HEK293 (cell line): ENCODE data around the gene RSBN1L.

Source experiments
- CTCF ChIA-PET: fragments of 350-600 bp; formaldehyde crosslinking; extraction: SDS; loops from one replicate; lab custom pipeline; 2021; ENCODE audit warnings: antibody characterized with exemption; lab: Yijun Ruan, JAX
- POLR2A ChIA-PET: fragments of 300-600 bp; formaldehyde crosslinking; extraction: SDS; loops from one replicate; lab custom pipeline; 2020; ENCODE audit warnings: antibody characterized with exemption, inconsistent platforms; lab: Yijun Ruan, JAX
- H3K27ac ChIP-seq: fragments of 200-500 bp; sonication (Bioruptor generic); 2 replicates; pipeline ENCODE4 v1.5.1; 2014; ENCODE audit warnings: low read depth, low read length, control low read depth, inconsistent platforms; ENCODE audit errors: extremely low read depth
- H3K36me3 ChIP-seq, 2 experiments: fragments of 200-500 bp in 1 of 2; sonication (Bioruptor generic) in 1 of 2; 1 replicate in 1 of 2; 2 replicates in 1 of 2; pipeline ENCODE4 v1.5.1; 2014 to 2017; ENCODE audit warnings: inconsistent platforms in 2 of 2, low read length in 2 of 2; ENCODE audit not compliant: control insufficient read depth in 2 of 2, insufficient read depth in 1 of 2
- H3K4me1 ChIP-seq: fragments of 200-500 bp; sonication (Bioruptor generic); 2 replicates; pipeline ENCODE4 v1.5.1; 2014; ENCODE audit warnings: mild to moderate bottlenecking, low read length, inconsistent platforms; ENCODE audit not compliant: control insufficient read depth, insufficient read depth
- H3K4me3 ChIP-seq: 2 replicates; pipeline ENCODE4 v1.5.1; 2011; ENCODE audit warnings: low read depth, mild to moderate bottlenecking, control low read depth, low read length, moderate library complexity
- H3K9me3 ChIP-seq: fragments of 200-500 bp; sonication (Bioruptor generic); 2 replicates; pipeline ENCODE4 v1.5.1; 2014; ENCODE audit warnings: low read depth, low read length, inconsistent platforms; ENCODE audit not compliant: control insufficient read depth, insufficient read depth
- BCL6B ChIP-seq: fragments of 450-650 bp; formaldehyde crosslinking; IDR thresholded peaks from 2 replicates; pipeline ENCODE4 v1.5.1; 2017; ENCODE audit warnings: missing biosample characterization, missing genetic modification characterization
- GLIS2 ChIP-seq: fragments of 450-650 bp; formaldehyde crosslinking; IDR thresholded peaks from 2 replicates; pipeline ENCODE4 v1.5.1; 2016; ENCODE audit warnings: missing biosample characterization, missing genetic modification characterization
- OSR2 ChIP-seq: fragments of 450-650 bp; formaldehyde crosslinking; IDR thresholded peaks from 2 replicates; pipeline ENCODE4 v1.5.1; 2016; ENCODE audit warnings: missing biosample characterization, missing genetic modification characterization
- SCRT2 ChIP-seq: fragments of 450-650 bp; formaldehyde crosslinking; IDR thresholded peaks from 2 replicates; pipeline ENCODE4 v1.5.1; 2016; ENCODE audit warnings: missing biosample characterization, missing genetic modification characterization
- TRIM28 ChIP-seq: IDR thresholded peaks from 2 replicates; pipeline ENCODE4 v1.6.1; 2011; ENCODE audit warnings: low read length, control low read depth, borderline replicate concordance
- ZBTB1 ChIP-seq: fragments of 450-650 bp; formaldehyde crosslinking; IDR thresholded peaks from 2 replicates; pipeline ENCODE4 v1.5.1; 2016; ENCODE audit warnings: missing biosample characterization, missing genetic modification characterization
- ZBTB20 ChIP-seq: fragments of 450-650 bp; formaldehyde crosslinking; IDR thresholded peaks from 2 replicates; pipeline ENCODE4 v1.5.1; 2016; ENCODE audit warnings: missing biosample characterization, missing genetic modification characterization
- ZFP41 ChIP-seq: fragments of 450-650 bp; formaldehyde crosslinking; IDR thresholded peaks from 2 replicates; pipeline ENCODE4 v1.5.1; 2016; ENCODE audit warnings: missing biosample characterization, missing genetic modification characterization, borderline replicate concordance
- ZNF184 ChIP-seq: fragments of 450-650 bp; IDR thresholded peaks from 2 replicates; pipeline ENCODE4 v1.5.1; 2018; ENCODE audit warnings: missing biosample characterization, mild to moderate bottlenecking, missing genetic modification characterization
- ZNF248 ChIP-seq: fragments of 450-650 bp; formaldehyde crosslinking; IDR thresholded peaks from 2 replicates; pipeline ENCODE4 v1.5.1; 2017; ENCODE audit warnings: missing biosample characterization, missing genetic modification characterization
- ZNF280C ChIP-seq: fragments of 450-650 bp; formaldehyde crosslinking; IDR thresholded peaks from 2 replicates; pipeline ENCODE4 v1.5.1; 2016; ENCODE audit warnings: missing biosample characterization, missing genetic modification characterization
- ZNF426 ChIP-seq: fragments of 450-650 bp; formaldehyde crosslinking; IDR thresholded peaks from 2 replicates; pipeline ENCODE4 v1.5.1; 2017; ENCODE audit warnings: missing biosample characterization, missing genetic modification characterization, mild to moderate bottlenecking, inconsistent platforms, moderate library complexity
- ZNF549 ChIP-seq: fragments of 450-650 bp; IDR thresholded peaks from 2 replicates; pipeline ENCODE4 v1.5.1; 2018; ENCODE audit warnings: missing biosample characterization, missing genetic modification characterization, mild to moderate bottlenecking, inconsistent platforms, moderate library complexity
- ZNF624 ChIP-seq: fragments of 450-650 bp; formaldehyde crosslinking; IDR thresholded peaks from 2 replicates; pipeline ENCODE4 v1.5.1; 2017; ENCODE audit warnings: missing biosample characterization, missing genetic modification characterization
- ZSCAN16 ChIP-seq: fragments of 450-650 bp; formaldehyde crosslinking; IDR thresholded peaks from 2 replicates; pipeline ENCODE4 v1.5.1; 2016; ENCODE audit warnings: missing biosample characterization, missing genetic modification characterization
- TF ChIP-seq, protein P1 (sequence below): fragments of 450-650 bp; formaldehyde crosslinking; IDR thresholded peaks from 2 replicates; pipeline ENCODE4 v1.5.1; 2017; ENCODE audit warnings: missing biosample characterization, missing genetic modification characterization
- TF ChIP-seq, protein P2 (sequence below): fragments of 450-650 bp; formaldehyde crosslinking; IDR thresholded peaks from 2 replicates; pipeline ENCODE4 v1.5.1; 2017; ENCODE audit warnings: missing biosample characterization, missing genetic modification characterization
- TF ChIP-seq, protein P3 (sequence below): fragments of 450-650 bp; formaldehyde crosslinking; IDR thresholded peaks from 2 replicates; pipeline ENCODE4 v1.5.1; 2016; ENCODE audit warnings: missing biosample characterization, missing genetic modification characterization
- TF ChIP-seq, protein P4 (sequence below): fragments of 450-650 bp; formaldehyde crosslinking; IDR thresholded peaks from 2 replicates; pipeline ENCODE4 v1.5.1; 2016; ENCODE audit warnings: missing biosample characterization, missing genetic modification characterization

RSBN1L gene

DNA sequence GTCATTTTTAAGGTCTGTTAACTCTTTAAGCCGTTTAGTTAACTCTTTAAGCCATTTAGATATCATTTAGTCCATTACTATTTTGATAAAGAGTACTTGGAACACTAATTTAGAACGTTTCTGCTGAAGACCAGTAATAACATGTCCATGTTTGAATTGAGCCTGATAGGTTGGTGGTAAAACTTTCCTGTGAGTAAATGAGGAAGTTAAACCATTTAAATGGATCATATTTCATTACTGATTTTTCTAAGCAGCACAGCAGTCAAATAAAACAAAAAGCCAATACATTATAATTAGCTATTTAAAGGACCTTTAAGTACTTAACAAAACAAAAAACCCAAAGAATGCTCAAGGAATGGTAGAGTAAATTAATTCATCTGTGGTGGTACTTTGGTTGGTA, 131.7 kb downstream of the RSBN1L start:
- no peak overlapping the region for H3K4me3 ChIP-seq
- no peak overlapping the region for H3K27ac ChIP-seq
- no peaks in the 10 kb centered on the region for H3K4me1 ChIP-seq
- ChIA-PET CTCF (no interaction called here), POLR2A (no interaction called here)
- H3K36me3 ChIP-seq: no peaks in the 10 kb centered on the region; a peak in 1 of 3 replicates
- no peak for TF ChIP-seq ZNF280C (tag by site-specific recombination)
- TF ChIP-seq OSR2 (tag by site-specific recombination): peak; percentile 62; the same call in 1 of the 2 replicates
- TF ChIP-seq, protein P1, sequence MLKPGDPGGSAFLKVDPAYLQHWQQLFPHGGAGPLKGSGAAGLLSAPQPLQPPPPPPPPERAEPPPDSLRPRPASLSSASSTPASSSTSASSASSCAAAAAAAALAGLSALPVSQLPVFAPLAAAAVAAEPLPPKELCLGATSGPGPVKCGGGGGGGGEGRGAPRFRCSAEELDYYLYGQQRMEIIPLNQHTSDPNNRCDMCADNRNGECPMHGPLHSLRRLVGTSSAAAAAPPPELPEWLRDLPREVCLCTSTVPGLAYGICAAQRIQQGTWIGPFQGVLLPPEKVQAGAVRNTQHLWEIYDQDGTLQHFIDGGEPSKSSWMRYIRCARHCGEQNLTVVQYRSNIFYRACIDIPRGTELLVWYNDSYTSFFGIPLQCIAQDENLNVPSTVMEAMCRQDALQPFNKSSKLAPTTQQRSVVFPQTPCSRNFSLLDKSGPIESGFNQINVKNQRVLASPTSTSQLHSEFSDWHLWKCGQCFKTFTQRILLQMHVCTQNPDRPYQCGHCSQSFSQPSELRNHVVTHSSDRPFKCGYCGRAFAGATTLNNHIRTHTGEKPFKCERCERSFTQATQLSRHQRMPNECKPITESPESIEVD (tag by site-specific recombination): peak; percentile 66
- TF ChIP-seq ZSCAN16 (tag by site-specific recombination): no peak
- TF ChIP-seq ZNF426 (tag by site-specific recombination): no peak
- TF ChIP-seq, protein P2, sequence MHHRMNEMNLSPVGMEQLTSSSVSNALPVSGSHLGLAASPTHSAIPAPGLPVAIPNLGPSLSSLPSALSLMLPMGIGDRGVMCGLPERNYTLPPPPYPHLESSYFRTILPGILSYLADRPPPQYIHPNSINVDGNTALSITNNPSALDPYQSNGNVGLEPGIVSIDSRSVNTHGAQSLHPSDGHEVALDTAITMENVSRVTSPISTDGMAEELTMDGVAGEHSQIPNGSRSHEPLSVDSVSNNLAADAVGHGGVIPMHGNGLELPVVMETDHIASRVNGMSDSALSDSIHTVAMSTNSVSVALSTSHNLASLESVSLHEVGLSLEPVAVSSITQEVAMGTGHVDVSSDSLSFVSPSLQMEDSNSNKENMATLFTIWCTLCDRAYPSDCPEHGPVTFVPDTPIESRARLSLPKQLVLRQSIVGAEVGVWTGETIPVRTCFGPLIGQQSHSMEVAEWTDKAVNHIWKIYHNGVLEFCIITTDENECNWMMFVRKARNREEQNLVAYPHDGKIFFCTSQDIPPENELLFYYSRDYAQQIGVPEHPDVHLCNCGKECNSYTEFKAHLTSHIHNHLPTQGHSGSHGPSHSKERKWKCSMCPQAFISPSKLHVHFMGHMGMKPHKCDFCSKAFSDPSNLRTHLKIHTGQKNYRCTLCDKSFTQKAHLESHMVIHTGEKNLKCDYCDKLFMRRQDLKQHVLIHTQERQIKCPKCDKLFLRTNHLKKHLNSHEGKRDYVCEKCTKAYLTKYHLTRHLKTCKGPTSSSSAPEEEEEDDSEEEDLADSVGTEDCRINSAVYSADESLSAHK: 0 out of 2 replicates have a peak, but pooled peaks have one; percentile 17
- H3K9me3 ChIP-seq: no peaks in the 10 kb centered on the region

GRCh38 chr7:77830649-77831355, 134.5 kb downstream of the RSBN1L start:
- Histone ChIP-seq H3K36me3 (no peaks in the 10 kb centered on the region; a peak in 1 of 3 replicates), H3K4me3 (no peak overlapping the region), H3K9me3 (no peaks in the 10 kb centered on the region), H3K27ac (no peak overlapping the region), H3K4me1 (no peaks in the 10 kb centered on the region)
- ChIA-PET POLR2A (no interaction called here), CTCF (interaction anchor here (0.6 kb wide), 1 partner anchor 13 kb away, joined by 3 read pairs; no protein-coding TSS in a partner anchor)
- TF ChIP-seq ZNF549 (tag by site-specific recombination): no peak
- TF ChIP-seq SCRT2 (tag by site-specific recombination): peak; percentile 73

GRCh38 chr7:77831481-77831880, 135.2 kb downstream of the RSBN1L start:
- ChIA-PET POLR2A (no interaction called here), CTCF (interaction anchor here (0.6 kb wide), 1 partner anchor 35 kb away, joined by 5 read pairs; no protein-coding TSS in a partner anchor)
- Histone ChIP-seq H3K27ac (no peak overlapping the region), H3K4me1 (no peaks in the 10 kb centered on the region), H3K9me3 (no peaks in the 10 kb centered on the region), H3K36me3 (no peaks in the 10 kb centered on the region; a peak in 1 of 3 replicates), H3K4me3 (no peak overlapping the region)
- no peak for TF ChIP-seq BCL6B (tag by site-specific recombination)
- TF ChIP-seq, protein P3, sequence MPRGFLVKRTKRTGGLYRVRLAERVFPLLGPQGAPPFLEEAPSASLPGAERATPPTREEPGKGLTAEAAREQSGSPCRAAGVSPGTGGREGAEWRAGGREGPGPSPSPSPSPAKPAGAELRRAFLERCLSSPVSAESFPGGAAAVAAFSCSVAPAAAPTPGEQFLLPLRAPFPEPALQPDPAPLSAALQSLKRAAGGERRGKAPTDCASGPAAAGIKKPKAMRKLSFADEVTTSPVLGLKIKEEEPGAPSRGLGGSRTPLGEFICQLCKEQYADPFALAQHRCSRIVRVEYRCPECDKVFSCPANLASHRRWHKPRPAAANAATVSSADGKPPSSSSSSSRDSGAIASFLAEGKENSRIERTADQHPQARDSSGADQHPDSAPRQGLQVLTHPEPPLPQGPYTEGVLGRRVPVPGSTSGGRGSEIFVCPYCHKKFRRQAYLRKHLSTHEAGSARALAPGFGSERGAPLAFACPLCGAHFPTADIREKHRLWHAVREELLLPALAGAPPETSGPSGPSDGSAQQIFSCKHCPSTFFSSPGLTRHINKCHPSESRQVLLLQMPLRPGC: no peak
- TF ChIP-seq, protein P4, sequence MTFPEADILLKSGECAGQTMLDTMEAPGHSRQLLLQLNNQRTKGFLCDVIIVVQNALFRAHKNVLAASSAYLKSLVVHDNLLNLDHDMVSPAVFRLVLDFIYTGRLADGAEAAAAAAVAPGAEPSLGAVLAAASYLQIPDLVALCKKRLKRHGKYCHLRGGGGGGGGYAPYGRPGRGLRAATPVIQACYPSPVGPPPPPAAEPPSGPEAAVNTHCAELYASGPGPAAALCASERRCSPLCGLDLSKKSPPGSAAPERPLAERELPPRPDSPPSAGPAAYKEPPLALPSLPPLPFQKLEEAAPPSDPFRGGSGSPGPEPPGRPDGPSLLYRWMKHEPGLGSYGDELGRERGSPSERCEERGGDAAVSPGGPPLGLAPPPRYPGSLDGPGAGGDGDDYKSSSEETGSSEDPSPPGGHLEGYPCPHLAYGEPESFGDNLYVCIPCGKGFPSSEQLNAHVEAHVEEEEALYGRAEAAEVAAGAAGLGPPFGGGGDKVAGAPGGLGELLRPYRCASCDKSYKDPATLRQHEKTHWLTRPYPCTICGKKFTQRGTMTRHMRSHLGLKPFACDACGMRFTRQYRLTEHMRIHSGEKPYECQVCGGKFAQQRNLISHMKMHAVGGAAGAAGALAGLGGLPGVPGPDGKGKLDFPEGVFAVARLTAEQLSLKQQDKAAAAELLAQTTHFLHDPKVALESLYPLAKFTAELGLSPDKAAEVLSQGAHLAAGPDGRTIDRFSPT (tag by site-specific recombination): no peak
- no peak for TF ChIP-seq ZFP41 (tag by site-specific recombination)
- no peak for TF ChIP-seq ZNF248 (tag by site-specific recombination)
- TF ChIP-seq ZBTB20 (tag by site-specific recombination): no peak
- no peak for TF ChIP-seq GLIS2 (tag by site-specific recombination)
- no peak for TF ChIP-seq ZNF184
- TF ChIP-seq ZNF624 (tag by site-specific recombination): no peak
- no peak for TF ChIP-seq ZBTB1 (tag by site-specific recombination)
- no peak for TF ChIP-seq TRIM28
